HepG2 (cell line): ENCODE measurements around the gene A1CF. TPM values are rescaled to one million over a fixed set of nuclear protein-coding genes. Genes with fewer than 3 reads are reported as not detected.

Experiments used
- ATAC-seq: fragments of 200-7000 bp; cut with Tn5 transposase; 3 replicates; pipeline ENCODE4 v1.9.1; 2020; ENCODE audit warnings: mild to moderate bottlenecking, moderate library complexity
- BruUV-seq: library from RNA; stranded (reverse); fragments of 400-500 nt; replicated peaks from 2 replicates; lab custom pipeline; 2021; lab: Mats Ljungman, UMichigan
- CTCF ChIA-PET: fragments of 300-600 bp; formaldehyde crosslinking; extraction: SDS; loops from one replicate; lab custom pipeline; 2021; ENCODE audit warnings: low total read pairs, inconsistent platforms, low intra/inter-chr PET ratio; lab: Yijun Ruan, JAX
- POLR2A ChIA-PET: fragments of 350-600 bp; sonication (Branson Sonifier 250); formaldehyde crosslinking; loops from one replicate; lab custom pipeline; 2020; ENCODE audit warnings: antibody characterized with exemption, inconsistent platforms; lab: Yijun Ruan, JAX
- DNase-seq: peaks from one replicate; pipeline ENCODE4 v3.0.0-alpha.2; 2015; ENCODE audit warnings: low spot score
- FAIRE-seq: peaks from 3 replicates; lab custom pipeline; 2011; peaks lifted over from hg19 to GRCh38; lab: Jason Lieb, UNC
- H2AFZ ChIP-seq: one replicate; pipeline ENCODE4 v1.6.1; 2011; ENCODE audit warnings: low read length, inconsistent platforms
- H3K27ac ChIP-seq: fragments of 300-600 bp; 3 replicates; pipeline ENCODE4 v1.8.0; 2011; ENCODE audit warnings: mixed run types, mild to moderate bottlenecking, mixed read lengths, low read length, inconsistent platforms; ENCODE audit not compliant: insufficient read depth; ENCODE audit errors: extremely low read length
- H3K27me3 ChIP-seq, 2 experiments: fragments of 200-600 bp in 1 of 2; 2 replicates in 1 of 2; 3 replicates in 1 of 2; pipeline versions ENCODE4 v1.6.0 to v1.8.0; 2011; ENCODE audit warnings: low read length in 2 of 2, mild to moderate bottlenecking in 2 of 2, moderate library complexity in 2 of 2, inconsistent platforms in 1 of 2; ENCODE audit not compliant: insufficient read depth in 2 of 2, control insufficient read depth in 1 of 2
- H3K36me3 ChIP-seq, 2 experiments: fragments of 200-600 bp in 1 of 2; replicated peaks in 1 of 2; 2 replicates in 1 of 2; 3 replicates in 1 of 2; pipeline versions ENCODE4 v1.5.1 to v1.8.0; 2011; ENCODE audit warnings: low read length in 2 of 2, inconsistent platforms in 1 of 2; ENCODE audit not compliant: insufficient read depth in 2 of 2, control insufficient read depth in 1 of 2
- H3K4me1 ChIP-seq: 2 replicates; pipeline ENCODE4 v1.5.1; 2012; ENCODE audit warnings: low read length, inconsistent platforms; ENCODE audit not compliant: insufficient read depth
- H3K4me2 ChIP-seq: 2 replicates; pipeline ENCODE4 v1.6.0; 2011; ENCODE audit warnings: low read depth, low read length, inconsistent platforms
- H3K4me3 ChIP-seq, 3 experiments: fragments of 200-600 bp in 1 of 3; sonication (generic), shearing (Covaris generic) in 1 of 3; replicated peaks in 1 of 3; 2 replicates each; pipeline ENCODE4 v1.5.1; 2011 to 2016; ENCODE audit warnings: low read length in 3 of 3, inconsistent platforms in 2 of 3, low read depth in 2 of 3, mild to moderate bottlenecking in 2 of 3, control low read depth in 1 of 3, mixed read lengths in 1 of 3; ENCODE audit not compliant: insufficient read depth in 1 of 3
- H3K79me2 ChIP-seq: one replicate; pipeline ENCODE4 v1.6.1; 2011; ENCODE audit warnings: low read length, inconsistent platforms; ENCODE audit not compliant: insufficient read depth
- H3K9ac ChIP-seq: 2 replicates; pipeline ENCODE4 v1.6.0; 2011; ENCODE audit warnings: mild to moderate bottlenecking, low read depth, low read length, inconsistent platforms; ENCODE audit not compliant: insufficient read depth
- H3K9me3 ChIP-seq: 2 replicates; pipeline ENCODE4 v1.5.1; 2012; ENCODE audit warnings: mild to moderate bottlenecking, low read length
- H4K20me1 ChIP-seq: 2 replicates; pipeline ENCODE4 v1.6.0; 2011; ENCODE audit warnings: inconsistent platforms, mild to moderate bottlenecking, low read length, moderate library complexity; ENCODE audit not compliant: insufficient read depth
- AGO1 ChIP-seq: fragments of 200-400 bp; formaldehyde crosslinking; IDR thresholded peaks from 2 replicates; pipeline ENCODE4 v1.6.1; 2017; ENCODE audit warnings: mild to moderate bottlenecking, low read depth, low read length, moderate library complexity; ENCODE audit not compliant: poor library complexity, severe bottlenecking
- AKNA ChIP-seq: sonication (generic); formaldehyde crosslinking; IDR thresholded peaks from 2 replicates; pipeline ENCODE4 v1.4.0; 2020; ENCODE audit warnings: missing genetic modification reagents, borderline replicate concordance
- ATRX ChIP-seq: sonication (generic); formaldehyde crosslinking; IDR thresholded peaks from 2 replicates; pipeline ENCODE4 v1.4.0; 2020; ENCODE audit warnings: missing genetic modification reagents, borderline replicate concordance
- KLF11 ChIP-seq: IDR thresholded peaks from 2 replicates; pipeline ENCODE4 v1.6.1; 2016; ENCODE audit warnings: missing compliant biosample characterization
- KMT2B ChIP-seq: IDR thresholded peaks from 2 replicates; pipeline ENCODE4 v1.6.1; 2016; ENCODE audit warnings: missing genetic modification reagents, missing compliant biosample characterization
- MXI1 ChIP-seq: IDR thresholded peaks from 3 replicates; pipeline ENCODE4 v1.6.1; 2012; ENCODE audit warnings: low read depth, low read length, inconsistent platforms, borderline replicate concordance
- SYNCRIP ChIP-seq: fragments of 200-400 bp; formaldehyde crosslinking; IDR thresholded peaks from 2 replicates; pipeline ENCODE4 v1.6.1; 2018; ENCODE audit warnings: mild to moderate bottlenecking, low read depth, low read length; ENCODE audit not compliant: insufficient read depth
- ZNF317 ChIP-seq: sonication (generic); formaldehyde crosslinking; IDR thresholded peaks from 2 replicates; pipeline ENCODE4 v1.5.0; 2020; ENCODE audit warnings: mild to moderate bottlenecking, missing genetic modification reagents
- ZNF513 ChIP-seq: sonication (generic); formaldehyde crosslinking; conservative IDR thresholded peaks from 2 replicates; pipeline ENCODE4 v1.5.0; 2020; ENCODE audit warnings: missing genetic modification reagents
- WGBS: methylation state at CpG from one replicate; pipeline ENCODE4 v1.1.6; 2017; ENCODE audit warnings: low lambda C conversion rate; 5-methylcytosine and 5-hydroxymethylcytosine counted together
- in situ Hi-C: cut with HindIII; loops from 2 replicates; pipeline ENCODE4 v1.10.0; 2017; ENCODE audit warnings: low pct_unique_long_range_greater_than_20kb; ENCODE audit not compliant: extremely low pct_ligation_motif_present
- intact Hi-C: fragments of 100-400 bp; cut with micrococcal nuclease; formaldehyde crosslinking; loops from one replicate; pipeline ENCODE4 v1.10.0; 2022; ENCODE audit not compliant: unreplicated experiment
- polyA plus RNA-seq, 8 experiments: library from polyadenylated mRNA; depleted of rRNA in 3 of 8; stranded (reverse) in 7 of 8; unstranded in 1 of 8; fragments of >200 nt; fragmentation: Illumina TruSeq in 4 of 8; extraction: Trizol in 4 of 8; gene quantifications; 2 replicates each; pipeline versions ENCODE4 v1.2.1 to v1.2.3, GENCODE V29; 2011 to 2016; ENCODE audit warnings: low read depth in 4 of 8, missing spikeins in 1 of 8, mixed read lengths in 1 of 8; ENCODE audit not compliant: insufficient read depth in 1 of 8
- total RNA-seq, 5 experiments: library from RNA; depleted of rRNA; stranded (reverse); fragments of >200 nt; fragmentation: Illumina TruSeq; extraction: Trizol; gene quantifications; 2 replicates each; pipeline ENCODE4 v1.2.3, GENCODE V29; 2016; ENCODE audit warnings: low read depth in 1 of 5
- TF ChIP-seq, protein P1 (sequence below): sonication (generic); formaldehyde crosslinking; IDR thresholded peaks from 2 replicates; pipeline ENCODE4 v1.5.0; 2020; ENCODE audit warnings: missing genetic modification reagents
- TF ChIP-seq, protein P2 (sequence below): sonication (generic); formaldehyde crosslinking; IDR thresholded peaks from 2 replicates; pipeline ENCODE4 v1.5.1; 2020; ENCODE audit warnings: mild to moderate bottlenecking, missing genetic modification reagents, moderate library complexity

Gene A1CF
- total and polyA plus RNA-seq, 2 of the 13 experiments (the other 11 are each of a cell fraction or from before 2014, with no cell fraction given) = 56.1 to 58.1 TPM

GRCh38 chr10:50928190-50928552, 42.7 kb upstream of the A1CF start:
- Histone ChIP-seq H4K20me1 (no peaks in the 10 kb centered on the region), H3K4me1 (no peaks in the 10 kb centered on the region), H3K9ac (no peak overlapping the region), H3K9me3 (peaks cover 10% of the 10 kb centered on the region), H3K4me2 (no peak overlapping the region), H3K79me2 (no peaks in the 10 kb centered on the region), H3K27ac (no peak overlapping the region), H3K27me3 (no peaks in the 10 kb centered on the region), H3K36me3 (no peaks in the 10 kb centered on the region), H3K4me3 (no peak overlapping the region), H2AFZ (no peak overlapping the region)
- in situ Hi-C loops (no loop called here), intact Hi-C loops (no loop called here)
- TF ChIP-seq, protein P1, sequence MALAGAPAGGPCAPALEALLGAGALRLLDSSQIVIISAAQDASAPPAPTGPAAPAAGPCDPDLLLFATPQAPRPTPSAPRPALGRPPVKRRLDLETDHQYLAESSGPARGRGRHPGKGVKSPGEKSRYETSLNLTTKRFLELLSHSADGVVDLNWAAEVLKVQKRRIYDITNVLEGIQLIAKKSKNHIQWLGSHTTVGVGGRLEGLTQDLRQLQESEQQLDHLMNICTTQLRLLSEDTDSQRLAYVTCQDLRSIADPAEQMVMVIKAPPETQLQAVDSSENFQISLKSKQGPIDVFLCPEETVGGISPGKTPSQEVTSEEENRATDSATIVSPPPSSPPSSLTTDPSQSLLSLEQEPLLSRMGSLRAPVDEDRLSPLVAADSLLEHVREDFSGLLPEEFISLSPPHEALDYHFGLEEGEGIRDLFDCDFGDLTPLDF = no peak
- TF ChIP-seq KMT2B (CRISPR knock-in tag) = no peak
- TF ChIP-seq ZNF513 (CRISPR knock-in tag) = no peak
- no peak for TF ChIP-seq MXI1
- no peak for TF ChIP-seq ZNF317
- TF ChIP-seq AGO1 = no peak
- no peak for TF ChIP-seq KLF11 (CRISPR knock-in tag)
- TF ChIP-seq SYNCRIP = no peak
- TF ChIP-seq, protein P2, sequence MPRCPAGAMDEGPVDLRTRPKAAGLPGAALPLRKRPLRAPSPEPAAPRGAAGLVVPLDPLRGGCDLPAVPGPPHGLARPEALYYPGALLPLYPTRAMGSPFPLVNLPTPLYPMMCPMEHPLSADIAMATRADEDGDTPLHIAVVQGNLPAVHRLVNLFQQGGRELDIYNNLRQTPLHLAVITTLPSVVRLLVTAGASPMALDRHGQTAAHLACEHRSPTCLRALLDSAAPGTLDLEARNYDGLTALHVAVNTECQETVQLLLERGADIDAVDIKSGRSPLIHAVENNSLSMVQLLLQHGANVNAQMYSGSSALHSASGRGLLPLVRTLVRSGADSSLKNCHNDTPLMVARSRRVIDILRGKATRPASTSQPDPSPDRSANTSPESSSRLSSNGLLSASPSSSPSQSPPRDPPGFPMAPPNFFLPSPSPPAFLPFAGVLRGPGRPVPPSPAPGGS (CRISPR knock-in tag) = no peak
- no peak for TF ChIP-seq AKNA (CRISPR knock-in tag)
- no peak for TF ChIP-seq ATRX (CRISPR knock-in tag)
- POLR2A ChIA-PET = no interaction called here
- CTCF ChIA-PET = no interaction called here
- ATAC-seq (no peak), FAIRE-seq (no peak), DNase-seq (no peak)
- no TSS peak for BruUV-seq
- WGBS = 44% methylated on average over 1 of the region's 2 CpGs
